GM18498 (cell line): ENCODE results near the gene PI4KA.
"Not testable (repeated sequence)": the region's sequence is repeated elsewhere in the genome, so short reads cannot be mapped to it uniquely, and the experiment has no call there.

Source experiments
- ATAC-seq: cut with Tn5 transposase; IDR thresholded peaks from one replicate; pipeline ENCODE4 v1.9.1; 2021; ENCODE audit warnings: mild to moderate bottlenecking, moderate library complexity; ENCODE audit not compliant: unreplicated experiment

Gene PI4KA

DNA sequence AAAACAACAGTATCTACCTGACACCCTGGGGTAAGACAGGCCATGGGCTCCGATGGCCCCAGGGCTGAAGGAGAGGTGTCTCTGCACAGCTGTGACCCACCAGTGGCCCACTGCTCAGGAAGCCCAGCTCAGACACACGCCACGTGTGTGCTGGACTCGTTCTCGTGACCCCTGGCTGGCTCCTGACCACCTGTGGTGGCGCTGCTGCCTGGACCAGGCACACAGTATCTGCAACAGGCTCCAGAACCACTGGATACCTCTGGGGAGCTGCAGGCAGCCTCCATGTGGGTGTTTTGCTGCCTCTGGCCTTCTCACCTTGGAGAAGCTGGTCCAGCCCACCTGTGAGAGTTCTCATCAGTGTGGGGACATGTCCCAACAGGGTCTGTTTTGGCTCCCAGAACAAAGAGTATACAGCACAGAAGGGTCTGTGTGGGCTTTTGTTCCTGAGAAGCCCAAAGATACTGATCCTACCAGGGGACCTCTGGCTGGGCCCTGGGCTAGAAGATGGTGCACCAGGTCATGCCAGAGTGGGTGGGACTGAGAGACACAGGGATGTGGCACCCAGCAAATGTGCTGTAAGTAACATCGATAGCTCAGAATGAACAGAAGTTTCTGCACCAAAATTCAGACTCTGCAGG, 106.4 kb downstream of the PI4KA start:
- ATAC-seq, result no peak

DNA sequence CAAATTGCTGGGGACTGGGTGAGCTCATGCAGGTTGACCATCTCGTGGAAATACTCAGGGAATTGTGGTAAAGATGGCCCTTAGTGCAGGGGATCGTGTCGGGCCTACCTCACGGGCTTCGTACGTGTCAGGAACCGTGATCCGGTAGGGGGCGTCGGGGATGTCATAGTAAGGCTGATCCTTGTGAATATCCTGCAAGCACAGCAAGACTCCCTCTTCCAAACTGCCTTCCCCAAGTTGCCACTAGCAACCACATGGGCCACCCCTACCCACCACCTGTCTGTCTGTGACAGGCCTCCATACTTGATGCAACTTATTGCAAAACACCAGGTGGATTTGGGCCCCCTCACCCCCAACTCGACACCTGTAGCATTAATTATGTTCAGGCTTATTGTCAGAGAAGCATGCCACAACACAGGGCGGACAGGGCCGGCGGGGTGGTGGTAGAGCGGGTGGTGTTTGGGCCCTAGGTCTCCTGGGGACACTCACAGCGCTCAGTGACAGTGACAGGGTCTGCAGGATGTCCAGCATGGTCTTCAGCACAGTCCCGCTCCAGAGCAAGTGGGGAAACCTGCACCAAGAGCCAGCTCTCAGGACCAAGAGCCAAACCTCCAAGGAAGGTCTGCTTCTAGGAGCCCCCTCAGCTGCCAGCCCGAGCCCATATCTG, 107.3 kb downstream of the PI4KA start:
- ATAC-seq, result no peak

GRCh38 chr22:20750461-20751184, 108.0 kb downstream of the PI4KA start:
- ATAC-seq, result no peak

DNA sequence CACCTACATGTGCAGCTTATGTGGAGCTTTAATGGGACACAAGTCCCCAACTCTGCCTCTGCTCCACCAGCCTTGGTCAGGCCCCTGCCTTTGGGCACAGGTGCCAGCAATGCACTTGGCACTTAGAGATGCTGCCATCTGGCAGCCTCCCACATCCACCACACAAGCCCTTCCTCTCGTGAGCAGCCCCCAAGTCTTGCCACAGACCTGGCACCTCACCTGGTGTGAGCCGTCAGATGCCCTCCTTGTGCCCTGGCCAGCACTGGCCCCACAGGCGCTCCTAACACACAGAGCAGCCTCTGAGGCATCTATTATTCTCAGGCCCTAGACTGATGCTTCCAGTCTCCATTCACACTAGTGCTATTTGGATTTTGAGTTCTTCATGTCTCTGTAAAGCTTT, 109.2 kb downstream of the PI4KA start:
- peak; percentile 9 for ATAC-seq

DNA sequence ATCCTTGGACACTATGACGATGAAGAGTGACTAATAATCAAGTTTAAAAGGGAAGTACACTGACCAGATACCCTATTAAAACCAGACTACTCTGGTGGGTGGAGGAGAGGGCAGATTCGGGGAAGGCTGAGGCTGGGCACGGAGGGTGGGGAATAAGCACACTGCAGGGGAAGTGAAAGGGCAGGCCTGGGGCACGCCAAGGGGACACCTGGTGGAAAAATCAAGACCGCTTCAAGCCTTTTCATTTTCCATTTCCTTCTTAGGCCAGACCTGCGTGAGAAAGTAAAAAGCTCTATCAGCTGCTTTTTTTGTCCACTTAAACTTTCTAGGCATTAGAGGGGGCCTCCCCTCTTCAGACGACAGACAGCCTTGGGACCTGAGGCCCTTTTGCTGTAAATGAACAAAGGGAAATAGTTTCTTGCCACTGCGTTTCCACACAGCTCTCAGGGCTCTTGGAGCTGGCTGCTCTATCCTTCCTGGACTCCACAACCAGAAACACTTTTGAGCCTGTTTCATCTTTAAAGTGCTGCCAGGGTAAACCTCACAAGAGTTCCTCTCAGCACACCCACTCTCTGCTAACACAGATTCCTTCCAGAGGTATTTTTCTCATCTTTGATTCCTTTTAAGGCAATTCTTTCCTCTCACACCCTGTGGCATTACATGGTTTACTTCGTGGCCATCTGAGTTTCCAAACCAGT, 109.7 kb downstream of the PI4KA start:
- peak; percentile 68 for ATAC-seq

DNA sequence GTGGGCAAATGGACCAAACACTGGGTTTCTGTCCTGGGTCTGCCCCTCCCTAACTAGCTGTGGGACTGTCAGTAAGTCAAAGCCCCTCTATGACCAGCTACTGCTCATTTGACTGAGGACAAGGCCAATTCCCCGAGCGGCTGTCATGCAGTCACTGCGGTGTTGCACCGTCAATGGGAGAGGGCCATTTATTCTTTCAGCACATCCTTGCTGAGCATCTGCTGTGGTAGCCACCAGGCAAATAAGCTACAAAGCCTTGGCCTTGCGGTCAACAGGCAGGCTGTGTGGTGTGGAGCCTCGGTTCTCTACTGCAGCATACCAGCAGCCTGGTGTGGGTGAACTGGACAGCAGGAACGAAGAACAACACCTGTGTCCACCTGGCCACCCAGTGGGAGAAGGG, 110.5 kb downstream of the PI4KA start:
- ATAC-seq, result no peak

GRCh38 chr22:20747223-20747622, 111.4 kb downstream of the PI4KA start:
- ATAC-seq, result no peak

DNA sequence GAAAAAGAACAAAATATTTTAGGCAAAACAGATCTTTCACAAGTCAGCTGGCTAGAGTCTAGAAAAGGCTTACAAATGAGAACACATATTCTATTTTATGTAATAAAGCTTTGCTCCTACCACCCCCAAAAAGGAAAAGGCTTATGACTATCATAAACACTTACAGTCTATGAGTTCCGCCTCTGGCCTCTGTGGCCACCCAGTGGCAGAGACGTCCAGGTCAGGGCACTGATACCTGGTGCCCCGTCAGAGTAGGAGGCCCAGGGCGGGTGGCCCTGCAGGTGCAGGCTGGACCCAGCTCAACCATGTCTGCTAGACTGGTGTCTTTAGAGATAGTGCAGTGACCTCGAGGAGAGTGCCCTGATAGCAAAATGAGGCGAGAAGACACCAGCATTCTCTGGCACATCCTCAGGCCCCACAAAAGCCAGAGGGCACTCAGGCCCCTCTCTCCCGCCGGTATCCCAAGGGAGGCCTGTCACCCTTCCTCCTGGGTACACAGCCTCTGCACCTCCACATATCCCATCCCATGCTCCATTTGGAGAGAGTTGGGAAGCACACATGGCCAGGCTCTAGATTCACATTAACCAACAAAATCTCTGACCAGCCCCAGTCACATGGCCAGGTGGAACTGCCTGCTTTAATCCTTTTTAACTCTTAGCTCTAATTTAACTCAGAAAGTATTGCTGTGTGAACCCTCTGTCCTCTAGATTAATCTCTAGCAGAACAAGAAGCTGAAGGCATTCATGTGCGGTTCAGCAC, 112.0 kb downstream of the PI4KA start:
- ATAC-seq, result no peak

- no peak for ATAC-seq
Measured at GRCh38 chr22:20745119-20745518, 113.5 kb downstream of the PI4KA start.

- no peak for ATAC-seq
Measured at GRCh38 chr22:20744456-20744855, 114.2 kb downstream of the PI4KA start.

GRCh38 chr22:20742764-20743163, 115.8 kb downstream of the PI4KA start:
- ATAC-seq, result no peak

DNA sequence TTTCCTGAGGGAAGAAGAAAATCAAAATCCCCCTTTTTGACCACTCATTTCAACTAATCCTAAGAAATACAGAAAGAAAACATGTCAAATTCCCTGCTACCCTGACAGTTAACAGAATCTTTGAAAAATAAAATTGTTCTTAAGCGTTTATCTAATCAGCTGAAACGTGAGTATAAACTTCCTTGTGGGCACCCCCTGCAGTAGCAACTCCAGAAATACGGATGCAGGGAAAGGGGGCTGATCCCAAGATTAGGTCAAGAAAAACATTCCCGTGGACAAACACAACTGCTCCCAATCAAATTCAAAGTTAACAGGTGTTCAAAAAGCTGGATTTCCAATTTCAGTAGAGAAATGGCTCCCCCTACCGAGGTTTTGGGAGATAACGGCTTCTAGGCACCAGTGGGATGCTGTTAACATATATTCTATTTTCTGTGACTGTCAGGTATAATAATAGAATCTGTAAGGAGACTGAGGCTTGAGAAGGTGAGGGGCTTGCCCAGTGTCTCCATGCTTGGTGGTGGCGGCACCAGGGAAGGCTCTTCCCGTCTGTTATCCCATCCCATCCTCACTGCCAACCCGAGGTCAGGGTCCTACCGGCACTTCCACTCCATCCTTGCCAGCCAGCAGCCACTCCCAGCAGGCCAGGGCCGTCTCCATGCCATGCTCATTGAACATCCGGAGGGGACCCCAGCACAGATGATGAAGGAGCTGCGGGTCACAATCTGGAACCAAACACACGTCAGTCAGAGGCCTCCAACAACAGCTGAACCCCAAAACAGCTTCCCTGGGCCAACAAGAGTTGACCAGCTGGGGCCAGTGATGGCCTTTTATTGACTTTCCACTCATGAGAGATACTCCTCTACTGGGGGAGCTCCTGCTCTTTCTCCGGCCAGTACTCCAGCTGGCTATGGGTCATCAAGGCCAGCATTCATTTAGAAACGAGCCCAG, 116.7 kb downstream of the PI4KA start:
- ATAC-seq, result no peak

DNA sequence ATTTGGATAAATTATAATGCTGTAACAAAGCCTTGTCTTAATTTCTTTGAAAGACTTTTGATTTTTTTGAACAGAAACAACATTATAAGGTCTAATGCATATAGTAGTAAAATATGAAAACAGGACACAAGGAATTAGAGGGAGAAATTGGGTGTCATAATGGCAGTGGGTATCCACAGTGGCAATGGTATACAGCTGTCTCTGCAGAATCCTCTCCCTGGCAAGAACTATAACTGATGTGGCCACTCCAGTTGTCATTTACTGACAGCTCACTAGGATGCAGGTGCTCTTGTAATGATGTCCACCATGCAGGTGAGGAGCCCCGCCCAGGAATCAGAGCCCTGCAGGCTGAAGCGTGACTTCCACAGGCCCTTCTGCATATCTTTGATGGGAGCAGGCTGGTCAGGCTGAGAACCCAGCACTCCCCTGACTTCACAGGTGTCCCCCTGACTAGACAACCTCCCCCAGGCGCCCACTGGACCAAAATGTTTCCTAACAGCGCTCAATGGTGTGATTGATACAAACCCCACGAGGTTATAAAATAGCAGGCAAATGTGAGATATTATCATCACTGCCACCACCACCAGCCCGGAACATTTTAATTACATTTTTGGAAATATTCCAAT, 117.5 kb downstream of the PI4KA start:
- ATAC-seq, result no peak

DNA sequence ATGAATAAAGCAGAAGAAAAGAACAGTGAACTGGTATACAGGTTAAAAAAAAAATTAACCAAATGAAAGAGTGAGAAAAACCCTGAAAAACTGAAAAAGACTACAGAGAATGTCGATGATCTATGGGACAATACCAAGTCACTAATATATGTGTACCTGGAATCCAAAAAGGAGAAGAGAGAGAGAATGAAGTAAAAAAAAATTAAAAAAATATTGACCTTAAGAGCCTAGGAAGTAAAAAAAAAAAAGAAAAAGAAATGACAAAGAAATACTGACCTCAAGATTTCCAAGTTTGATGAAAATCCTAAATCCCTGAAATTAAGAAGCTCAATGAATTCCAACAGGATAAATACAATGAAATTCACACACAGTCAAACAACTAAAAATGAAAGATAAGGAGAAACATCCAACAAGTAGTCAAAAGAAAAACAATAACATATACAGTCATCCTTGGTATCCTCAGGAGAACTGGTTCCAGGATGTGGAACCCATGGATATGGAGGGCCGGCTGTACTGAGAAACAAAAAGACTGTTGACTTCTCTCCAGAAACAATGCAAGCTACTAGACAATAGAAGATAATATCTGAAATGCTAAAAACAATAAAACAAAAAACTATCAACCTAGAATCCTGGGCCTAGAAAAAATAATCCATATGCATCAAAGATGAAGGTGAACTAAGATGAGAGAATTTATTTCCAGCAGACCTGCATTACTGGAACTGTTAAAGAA, 118.2 kb downstream of the PI4KA start:
- ATAC-seq, result no peak

DNA sequence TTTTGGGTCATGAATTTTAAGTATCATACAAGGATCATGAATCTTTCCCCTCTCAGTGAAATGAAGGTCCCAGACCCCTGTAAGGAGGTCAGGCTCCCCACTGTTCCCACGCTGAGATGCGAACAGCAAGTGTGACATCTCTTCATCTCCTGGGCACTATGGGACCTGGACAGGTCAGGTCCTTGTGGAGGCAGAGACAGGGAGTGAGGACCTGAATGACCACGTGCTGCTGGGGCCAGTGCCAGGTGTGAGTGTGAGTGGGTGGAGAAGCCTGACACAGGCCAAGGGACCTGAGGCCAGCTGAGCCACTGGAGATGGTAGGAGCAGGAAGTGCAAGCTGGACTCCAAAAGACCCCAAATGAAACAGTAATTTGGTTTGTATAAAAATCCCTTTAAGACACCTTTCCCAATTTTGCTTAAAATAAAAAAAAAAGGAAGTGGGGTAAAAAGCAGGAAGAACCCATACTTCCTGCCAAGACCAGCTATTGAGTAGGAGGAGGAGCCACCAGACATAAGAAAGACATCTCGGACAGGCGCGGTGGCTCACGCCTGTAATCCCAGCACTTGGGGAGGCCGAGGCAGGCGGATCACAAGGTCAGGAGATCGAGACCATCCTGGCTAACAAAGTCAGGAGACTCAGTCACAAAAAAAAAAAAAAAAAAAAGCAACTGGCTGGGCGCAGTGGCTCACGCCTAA, 120.1 kb downstream of the PI4KA start:
- ATAC-seq, result no peak

- not testable (repeated sequence) for ATAC-seq
Measured at GRCh38 chr22:20736891-20737290, 121.7 kb downstream of the PI4KA start.

- ATAC-seq, result not testable (repeated sequence)
Measured at GRCh38 chr22:20735356-20736162, 123.1 kb downstream of the PI4KA start.
